Measurements from ENCODE around the gene RPP25L. TPM values are rescaled to one million over a fixed set of nuclear protein-coding genes. Genes with fewer than 3 reads are reported as not detected.

Gene RPP25L
- total RNA-seq, 4 donors from 2014 or later, result 3.0 to 65.5 (median 22.1) TPM

DNA sequence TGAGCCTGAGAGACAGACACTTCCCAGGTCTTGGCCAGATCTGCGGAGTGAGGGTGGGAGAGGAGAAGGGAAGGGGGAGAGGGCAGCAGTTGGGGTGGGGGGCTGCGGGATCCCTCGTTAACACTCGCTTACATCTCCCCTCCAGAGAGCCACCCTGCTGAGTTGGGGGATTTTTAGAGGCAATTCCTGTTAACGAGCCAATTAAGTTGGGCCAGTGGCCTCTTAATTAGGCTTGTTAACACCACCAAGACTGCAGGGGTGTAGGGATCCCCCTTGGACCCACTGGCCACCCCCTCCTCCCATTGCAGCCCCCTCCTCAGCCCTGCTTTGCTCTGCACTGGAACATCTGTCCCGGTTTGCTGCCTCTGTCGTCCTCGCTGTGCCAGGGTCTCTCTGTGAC is 46.0 kb downstream of the RPP25L start:
- H3K27me3 ChIP-seq, result no peaks in the 10 kb centered on the region
- peaks cover 0 to 19% (median 7%) of the 10 kb centered on the region in 4 donors for H3K4me1 ChIP-seq
- DNase-seq, result no peak
- TF ChIP-seq, protein P1, sequence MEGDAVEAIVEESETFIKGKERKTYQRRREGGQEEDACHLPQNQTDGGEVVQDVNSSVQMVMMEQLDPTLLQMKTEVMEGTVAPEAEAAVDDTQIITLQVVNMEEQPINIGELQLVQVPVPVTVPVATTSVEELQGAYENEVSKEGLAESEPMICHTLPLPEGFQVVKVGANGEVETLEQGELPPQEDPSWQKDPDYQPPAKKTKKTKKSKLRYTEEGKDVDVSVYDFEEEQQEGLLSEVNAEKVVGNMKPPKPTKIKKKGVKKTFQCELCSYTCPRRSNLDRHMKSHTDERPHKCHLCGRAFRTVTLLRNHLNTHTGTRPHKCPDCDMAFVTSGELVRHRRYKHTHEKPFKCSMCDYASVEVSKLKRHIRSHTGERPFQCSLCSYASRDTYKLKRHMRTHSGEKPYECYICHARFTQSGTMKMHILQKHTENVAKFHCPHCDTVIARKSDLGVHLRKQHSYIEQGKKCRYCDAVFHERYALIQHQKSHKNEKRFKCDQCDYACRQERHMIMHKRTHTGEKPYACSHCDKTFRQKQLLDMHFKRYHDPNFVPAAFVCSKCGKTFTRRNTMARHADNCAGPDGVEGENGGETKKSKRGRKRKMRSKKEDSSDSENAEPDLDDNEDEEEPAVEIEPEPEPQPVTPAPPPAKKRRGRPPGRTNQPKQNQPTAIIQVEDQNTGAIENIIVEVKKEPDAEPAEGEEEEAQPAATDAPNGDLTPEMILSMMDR (IDR thresholded peaks at IDR 0.05), result no peak
- TF ChIP-seq EP300 (IDR thresholded peaks at IDR 0.05; ENCODE audit: low read depth), result no peak
- no peak for TF ChIP-seq POLR2AphosphoS5 (IDR thresholded peaks at IDR 0.05)
- no peak for TF ChIP-seq POLR2A (IDR thresholded peaks at IDR 0.05)
- H3K4me3 ChIP-seq, result no peak overlapping the region
- in situ Hi-C loops (cut with MboI; ENCODE audit: low pct_ligation_motif_present in 1 of 4, low pct_unique_long_range_greater_than_20kb in 1 of 4, low sequenced_read_pairs in 3 of 4), result no loop called here
- WGBS, 2 donors (ENCODE audit: low coverage in 1 of 2), result 74 to 80% methylated on average over 3 to 8 of the region's 8 CpGs
- intact Hi-C loops (cut with DNase I; ENCODE audit: low total_unique reads), result no loop called here
- H3K27ac ChIP-seq, result no peak overlapping the region
- no peaks in the 10 kb centered on the region for H3K36me3 ChIP-seq
- H3K9me3 ChIP-seq, result no peaks in the 10 kb centered on the region

- peaks cover 0 to 20% (median 14%) of the 10 kb centered on the region in 4 donors for H3K4me1 ChIP-seq
- TF ChIP-seq POLR2AphosphoS5 (IDR thresholded peaks at IDR 0.05) (no peak), POLR2A (IDR thresholded peaks at IDR 0.05) (no peak), EP300 (IDR thresholded peaks at IDR 0.05; ENCODE audit: low read depth) (no peak)
- TF ChIP-seq, protein P1 (IDR thresholded peaks at IDR 0.05), result no peak
- no peaks in the 10 kb centered on the region for H3K9me3 ChIP-seq
- 87% methylated on average over 13 of the region's 16 CpGs; no CpG with 5 or more reads in 1 of the 2 donors for WGBS, 2 donors (ENCODE audit: low coverage in 1 of 2)
- H3K27me3 ChIP-seq, result peaks cover 2% of the 10 kb centered on the region
- in situ Hi-C loops (cut with MboI; ENCODE audit: low pct_ligation_motif_present in 1 of 4, low pct_unique_long_range_greater_than_20kb in 1 of 4, low sequenced_read_pairs in 3 of 4) (no loop called here), intact Hi-C loops (cut with DNase I; ENCODE audit: low total_unique reads) (no loop called here)
- no peak for DNase-seq
- H3K36me3 ChIP-seq, result no peaks in the 10 kb centered on the region
- no peak overlapping the region for H3K4me3 ChIP-seq
- H3K27ac ChIP-seq, result no peak overlapping the region
Observed at GRCh38 chr9:34564617-34565016, 47.3 kb downstream of the RPP25L start.

DNA sequence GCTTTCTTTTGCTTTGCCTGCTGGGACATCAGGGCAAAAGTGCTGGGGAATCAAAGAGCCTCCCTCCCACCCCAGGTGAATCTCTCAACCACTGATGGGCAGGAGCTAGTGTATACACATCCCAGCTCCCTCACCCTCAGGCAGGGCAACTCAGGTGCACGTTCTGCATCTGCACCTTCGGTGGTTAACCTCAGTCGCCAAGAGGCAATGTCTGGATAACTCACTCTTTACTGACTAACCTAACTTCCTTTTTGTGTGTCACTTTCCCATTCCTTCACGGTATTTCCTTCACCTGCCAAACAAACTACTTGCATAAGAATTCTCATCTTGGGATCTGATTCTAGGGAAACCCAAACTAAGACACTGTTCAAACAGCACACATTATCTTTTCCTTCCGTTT is 48.6 kb downstream of the RPP25L start:
- no peak overlapping the region for H3K27ac ChIP-seq
- H3K4me3 ChIP-seq, result no peak overlapping the region
- intact Hi-C loops (cut with DNase I; ENCODE audit: low total_unique reads) (no loop called here), in situ Hi-C loops (cut with MboI; ENCODE audit: low pct_ligation_motif_present in 1 of 4, low pct_unique_long_range_greater_than_20kb in 1 of 4, low sequenced_read_pairs in 3 of 4) (no loop called here)
- H3K9me3 ChIP-seq, result no peaks in the 10 kb centered on the region
- peaks cover 12% of the 10 kb centered on the region for H3K27me3 ChIP-seq
- WGBS, 2 donors (ENCODE audit: low coverage in 1 of 2), result 60 to 64% methylated on average over 5 of the region's 5 CpGs
- peaks cover 0 to 26% (median 19%) of the 10 kb centered on the region in 4 donors for H3K4me1 ChIP-seq
- H3K36me3 ChIP-seq, result no peaks in the 10 kb centered on the region
- TF ChIP-seq, protein P1 (IDR thresholded peaks at IDR 0.05), result no peak
- TF ChIP-seq POLR2A (IDR thresholded peaks at IDR 0.05) (no peak), POLR2AphosphoS5 (IDR thresholded peaks at IDR 0.05) (no peak), EP300 (IDR thresholded peaks at IDR 0.05; ENCODE audit: low read depth) (no peak)
- no peak for DNase-seq

GRCh38 chr9:34562135-34562745 is 49.7 kb downstream of the RPP25L start:
- no peaks in the 10 kb centered on the region for H3K9me3 ChIP-seq
- no peak for DNase-seq
- no peak for TF ChIP-seq POLR2A (IDR thresholded peaks at IDR 0.05)
- TF ChIP-seq, protein P1 (IDR thresholded peaks at IDR 0.05), result peak; percentile 39 to 51 (median 49)
- intact Hi-C loops (cut with DNase I; ENCODE audit: low total_unique reads), result no loop called here
- H3K27ac ChIP-seq, result no peak overlapping the region
- WGBS, 2 donors (ENCODE audit: low coverage in 1 of 2), result 78 to 84% methylated on average over 6 to 7 of the region's 7 CpGs
- H3K27me3 ChIP-seq, result peaks cover 18% of the 10 kb centered on the region
- no peaks in the 10 kb centered on the region for H3K36me3 ChIP-seq
- no peak overlapping the region for H3K4me3 ChIP-seq
- peaks cover 0 to 26% (median 19%) of the 10 kb centered on the region in 4 donors for H3K4me1 ChIP-seq
- in situ Hi-C loops (cut with MboI; ENCODE audit: low pct_ligation_motif_present in 1 of 4, low pct_unique_long_range_greater_than_20kb in 1 of 4, low sequenced_read_pairs in 3 of 4), result no loop called here

All from transverse colon (tissue), 4 donors.